ENCODE measurements around the gene DACH1. TPM values are rescaled to one million over a fixed set of nuclear protein-coding genes. Genes with fewer than 3 reads are reported as not detected.

DACH1 gene
- total and polyA plus RNA-seq, 2 of the 8 experiments (the other 6 are each of a cell fraction or from before 2014, with no cell fraction given): 0.12 to 0.67 TPM

GRCh38 chr13:71677124-71677523 lies 189.9 kb downstream of the DACH1 start:
- Histone ChIP-seq H2AFZ (ENCODE audit: low read length) (no peak overlapping the region), H3K27me3 (replicated peaks in 1 of 4; ENCODE audit: control insufficient read depth in 3 of 4, extremely low read depth in 1 of 4, insufficient read depth in 3 of 4, low read length in 3 of 4) (peaks cover 0 to 3% (median 0%) of the 10 kb centered on the region in 4 experiments; a peak in 1 of 7 replicates), H2BK15ac (ENCODE audit: low read length) (no peak overlapping the region), H3K18ac (ENCODE audit: extremely low read depth, low read length) (no peak overlapping the region), H3K4me2 (ENCODE audit: insufficient read depth in 1 of 2, low read depth in 2 of 2, low read length in 2 of 2) (no peak overlapping the region), H4K8ac (ENCODE audit: extremely low read depth, insufficient read depth, low read length) (no peak overlapping the region), H3K27ac (ENCODE audit: low read depth, low read length) (no peak overlapping the region), H2AK5ac (ENCODE audit: low read depth, low read length) (no peak overlapping the region), H2BK120ac (replicated peaks; ENCODE audit: low read depth, low read length) (no peak overlapping the region), H3K9me3 (ENCODE audit: insufficient read depth in 2 of 2, low read depth in 1 of 2, low read length in 1 of 2) (no peaks in the 10 kb centered on the region; a peak in 1 of 4 replicates), H3K4me1 (replicated peaks in 1 of 4; ENCODE audit: control insufficient read depth in 3 of 4, insufficient read depth in 4 of 4, low read length in 3 of 4) (no peaks in the 10 kb centered on the region), H3K4ac (replicated peaks; ENCODE audit: insufficient read length, low read depth, low read length) (no peak overlapping the region), H3K36me3 (ENCODE audit: control insufficient read depth in 2 of 4, insufficient read depth in 4 of 4, low read length in 3 of 4) (no peaks in the 10 kb centered on the region), H4K20me1 (replicated peaks in 1 of 2; ENCODE audit: control insufficient read depth in 1 of 2, insufficient read depth in 2 of 2, low read length in 2 of 2) (no peaks in the 10 kb centered on the region), H2BK5ac (ENCODE audit: low read depth, low read length) (no peak overlapping the region), H4K91ac (replicated peaks; ENCODE audit: insufficient read length, low read length) (no peak overlapping the region), H3K23me2 (ENCODE audit: low read depth, low read length) (no peaks in the 10 kb centered on the region), H2BK12ac (ENCODE audit: low read depth, low read length) (no peak overlapping the region), H4K5ac (ENCODE audit: insufficient read length, low read depth, low read length) (no peak overlapping the region), H3K56ac (replicated peaks; ENCODE audit: insufficient read length, low read depth, low read length) (no peak overlapping the region), H3K79me2 (ENCODE audit: control insufficient read depth in 1 of 2, insufficient read depth in 2 of 2, low read length in 2 of 2) (no peaks in the 10 kb centered on the region), H2BK20ac (ENCODE audit: low read length) (no peak overlapping the region), H3K4me3 (ENCODE audit: extremely low read depth in 1 of 4, insufficient read depth in 2 of 4, low read depth in 3 of 4, low read length in 4 of 4) (no peak overlapping the region), H3K23ac (ENCODE audit: insufficient read length) (no peak overlapping the region), H3K9ac (replicated peaks in 1 of 4; ENCODE audit: extremely low read depth in 1 of 4, low read depth in 3 of 4, low read length in 3 of 4) (no peak overlapping the region), H3K79me1 (ENCODE audit: low read depth, low read length) (no peaks in the 10 kb centered on the region), H3K14ac (ENCODE audit: insufficient read length) (no peak overlapping the region)
- ChIA-PET CTCF (ENCODE audit: partially characterized antibody) (no interaction called here), POLR2A (ENCODE audit: partially characterized antibody) (no interaction called here)
- WGBS, 2 experiments (ENCODE audit: extremely low coverage in 1 of 2, insufficient coverage in 1 of 2, insufficient read length in 1 of 2, insufficient replicate concordance in 2 of 2, low coverage in 1 of 2, low lambda C conversion rate in 2 of 2, missing lambda C conversion rate in 1 of 2): 96% methylated on average over 2 of the region's 2 CpGs; no CpG with 5 or more reads in 1 of the 2 experiments
- DNase-seq (ENCODE audit: low read depth in 1 of 2, low spot score in 2 of 2) (no peak), FAIRE-seq (no peak)
- TF ChIP-seq ASH2L (IDR thresholded peaks at IDR 0.05; ENCODE audit: low read length) (no peak), TBP (IDR thresholded peaks at IDR 0.05; ENCODE audit: low read depth, low read length) (no peak), HDAC2 (IDR thresholded peaks at IDR 0.05; ENCODE audit: borderline replicate concordance in 1 of 2, low read depth in 2 of 2, low read length in 2 of 2) (no peak)

Measured in H1 (cell line).